ENCODE data around the gene MIGA2. TPM values are rescaled to one million over a fixed set of nuclear protein-coding genes. Genes with fewer than 3 reads are reported as not detected.
A peak's percentile ranks its signal among the peaks of the same experiment; 100 is the strongest.

The MIGA2 gene
- total and polyA plus RNA-seq, 7 donors: 8.4 to 18.1 (median 13.7) TPM

DNA sequence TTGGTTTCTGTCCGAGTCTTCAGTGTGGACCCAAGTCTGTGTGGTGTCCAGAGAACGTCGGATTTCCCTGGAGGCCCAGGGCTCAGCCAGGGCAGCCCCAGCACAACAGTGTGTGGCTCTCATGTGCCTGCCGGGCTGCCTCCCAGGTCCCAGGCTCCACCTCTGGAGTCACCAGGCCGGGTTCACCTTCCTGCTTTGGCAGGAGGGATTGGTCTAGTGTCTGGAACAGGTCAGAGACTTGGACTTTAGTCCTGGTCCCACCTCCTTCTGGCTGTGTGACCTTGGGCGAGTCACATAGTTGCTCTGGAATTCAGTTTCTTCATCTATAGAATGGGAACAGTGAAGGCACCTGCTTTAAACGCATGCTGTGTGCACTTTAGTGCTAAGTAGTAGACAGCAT, 47.7 kb downstream of the MIGA2 start:
- peak overlapping the region; percentile 23 for H3K27ac ChIP-seq
- H3K27me3 ChIP-seq (ENCODE audit: insufficient read depth in 3 of 3, low read length in 2 of 3): no peaks in the 10 kb centered on the region
- peaks cover 17% of the 10 kb centered on the region for H3K4me1 ChIP-seq
- no peaks in the 10 kb centered on the region for H3K9me3 ChIP-seq
- H3K4me3 ChIP-seq: no peak overlapping the region
- 68 to 86% (median 73%) methylated on average over 7 of the region's 7 CpGs for WGBS, 3 donors
- TF ChIP-seq, protein P1, sequence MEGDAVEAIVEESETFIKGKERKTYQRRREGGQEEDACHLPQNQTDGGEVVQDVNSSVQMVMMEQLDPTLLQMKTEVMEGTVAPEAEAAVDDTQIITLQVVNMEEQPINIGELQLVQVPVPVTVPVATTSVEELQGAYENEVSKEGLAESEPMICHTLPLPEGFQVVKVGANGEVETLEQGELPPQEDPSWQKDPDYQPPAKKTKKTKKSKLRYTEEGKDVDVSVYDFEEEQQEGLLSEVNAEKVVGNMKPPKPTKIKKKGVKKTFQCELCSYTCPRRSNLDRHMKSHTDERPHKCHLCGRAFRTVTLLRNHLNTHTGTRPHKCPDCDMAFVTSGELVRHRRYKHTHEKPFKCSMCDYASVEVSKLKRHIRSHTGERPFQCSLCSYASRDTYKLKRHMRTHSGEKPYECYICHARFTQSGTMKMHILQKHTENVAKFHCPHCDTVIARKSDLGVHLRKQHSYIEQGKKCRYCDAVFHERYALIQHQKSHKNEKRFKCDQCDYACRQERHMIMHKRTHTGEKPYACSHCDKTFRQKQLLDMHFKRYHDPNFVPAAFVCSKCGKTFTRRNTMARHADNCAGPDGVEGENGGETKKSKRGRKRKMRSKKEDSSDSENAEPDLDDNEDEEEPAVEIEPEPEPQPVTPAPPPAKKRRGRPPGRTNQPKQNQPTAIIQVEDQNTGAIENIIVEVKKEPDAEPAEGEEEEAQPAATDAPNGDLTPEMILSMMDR (IDR thresholded peaks at IDR 0.05): no peak
- ATAC-seq (no peak), DNase-seq (no peak)
- peaks cover 0 to 43% of the 10 kb centered on the region in 2 donors for H3K36me3 ChIP-seq (ENCODE audit: insufficient read depth in 1 of 2, low read depth in 1 of 2)
- intact Hi-C loops (cut with DNase I): loop anchor here in 1 of 2 donors (5.0 kb wide), 1 partner anchor 47 kb away; the partner anchor contains the start of gene MIGA2

- Histone ChIP-seq H3K36me3 (ENCODE audit: insufficient read depth in 1 of 2, low read depth in 1 of 2) (peaks cover 0 to 60% of the 10 kb centered on the region in 2 donors), H3K4me1 (no peaks in the 10 kb centered on the region), H3K4me3 (no peak overlapping the region), H3K9me3 (no peaks in the 10 kb centered on the region), H3K27me3 (ENCODE audit: insufficient read depth in 3 of 3, low read length in 2 of 3) (no peaks in the 10 kb centered on the region), H3K27ac (no peak overlapping the region)
- no peak for DNase-seq
- 84 to 89% (median 89%) methylated on average over 15 of the region's 15 CpGs for WGBS, 3 donors
- TF ChIP-seq, protein P1 (IDR thresholded peaks at IDR 0.05): no peak
- peak in 1 of 4 donors; percentile 19 for ATAC-seq
- intact Hi-C loops (cut with DNase I): no loop called here
These were observed 52.8 kb downstream of the MIGA2 start for GRCh38 chr9:129089246-129089645.

- WGBS, 3 donors: 78 to 83% (median 83%) methylated on average over 20 of the region's 20 CpGs
- Histone ChIP-seq H3K36me3 (ENCODE audit: insufficient read depth in 1 of 2, low read depth in 1 of 2) (peaks cover 4 to 63% of the 10 kb centered on the region in 2 donors), H3K27me3 (ENCODE audit: insufficient read depth in 3 of 3, low read length in 2 of 3) (no peaks in the 10 kb centered on the region), H3K4me3 (no peak overlapping the region), H3K4me1 (peaks cover 6% of the 10 kb centered on the region), H3K9me3 (no peaks in the 10 kb centered on the region), H3K27ac (peak overlapping the region; percentile 4)
- DNase-seq (no peak), ATAC-seq (peak in 3 of 4 donors; percentile 3 to 16 (median 16))
- intact Hi-C loops (cut with DNase I): no loop called here
- TF ChIP-seq, protein P1 (IDR thresholded peaks at IDR 0.05): no peak
These were observed 57.4 kb downstream of the MIGA2 start for GRCh38 chr9:129093602-129094386.

- Histone ChIP-seq H3K27me3 (ENCODE audit: insufficient read depth in 3 of 3, low read length in 2 of 3) (no peaks in the 10 kb centered on the region), H3K9me3 (no peaks in the 10 kb centered on the region), H3K4me1 (peaks cover 6% of the 10 kb centered on the region), H3K36me3 (ENCODE audit: insufficient read depth in 1 of 2, low read depth in 1 of 2) (peaks cover 4 to 57% of the 10 kb centered on the region in 2 donors), H3K27ac (peak overlapping the region; percentile 4), H3K4me3 (no peak overlapping the region)
- 60 to 72% (median 67%) methylated on average over 13 of the region's 13 CpGs for WGBS, 3 donors
- TF ChIP-seq, protein P1 (IDR thresholded peaks at IDR 0.05): no peak
- intact Hi-C loops (cut with DNase I): no loop called here
- DNase-seq (no peak), ATAC-seq (peak; percentile 32 to 57 (median 36))
These were observed 58.2 kb downstream of the MIGA2 start for GRCh38 chr9:129094387-129095169.
